Prostate gland (tissue), 2 donors: ENCODE results near the gene VASP. TPM values are rescaled to one million over a fixed set of nuclear protein-coding genes. Genes with fewer than 3 reads are reported as not detected.

ENCODE experiments used
- DNase-seq: peaks from one replicate; pipeline ENCODE4 v3.0.0-alpha.2; 2019; ENCODE audit warnings: low spot score
- H3K27ac ChIP-seq, 2 donors: fragments of 200-600 bp; sonication (generic); 2 replicates each; pipeline ENCODE4 v1.5.1; 2017 to 2019
- H3K27me3 ChIP-seq: fragments of 200-600 bp; sonication (generic); replicated peaks from 2 replicates; pipeline ENCODE4 v1.5.1; 2019; ENCODE audit not compliant: insufficient read depth
- H3K36me3 ChIP-seq, 2 donors: fragments of 200-600 bp; sonication (generic); 1 replicate in 1 of 2; 2 replicates in 1 of 2; pipeline versions ENCODE4 v1.5.1 to v1.8.1; 2017 to 2019
- H3K4me1 ChIP-seq: fragments of 200-600 bp; sonication (generic); replicated peaks from 2 replicates; pipeline ENCODE4 v1.5.1; 2019
- H3K4me3 ChIP-seq, 2 donors: fragments of 200-600 bp; sonication (generic); 2 replicates each; pipeline ENCODE4 v1.5.1; 2017 to 2019
- H3K9me3 ChIP-seq: fragments of 200-600 bp; sonication (generic); 2 replicates; pipeline ENCODE4 v1.5.1; 2017
- POLR2A ChIP-seq: fragments of 450-650 bp; IDR thresholded peaks from one replicate; pipeline ENCODE4 v1.6.1; 2016; ENCODE audit warnings: antibody characterized with exemption, mild to moderate bottlenecking
- POLR2AphosphoS5 ChIP-seq: sonication (generic); formaldehyde crosslinking; IDR thresholded peaks from one replicate; pipeline ENCODE4 v1.6.1; 2017; ENCODE audit warnings: antibody characterized with exemption
- WGBS: methylation state at CpG from one replicate; pipeline ENCODE4 v1.1.5; 2018; 5-methylcytosine and 5-hydroxymethylcytosine counted together
- intact Hi-C: fragments of 100-400 bp; cut with DNase I; formaldehyde crosslinking; loops from one replicate; pipeline ENCODE4 v1.14.2; 2022
- total RNA-seq, 2 donors: library from RNA; depleted of rRNA; stranded (reverse); fragments of >200 nt; gene quantifications; one replicate each; pipeline ENCODE4 v1.1.0, GENCODE V29; 2016
- TF ChIP-seq, protein P1 (sequence below), 4 experiments: fragments of 200-600 bp in 2 of 4; fragments of 450-650 bp in 2 of 4; sonication (generic) in 2 of 4; IDR thresholded peaks; 1 replicate in 3 of 4; 2 replicates in 1 of 4; pipeline ENCODE4 v1.5.1; 2016 to 2019; ENCODE audit warnings: antibody characterized with exemption in 4 of 4, mild to moderate bottlenecking in 2 of 4, moderate library complexity in 2 of 4

Gene VASP
- total RNA-seq, 2 donors from 2014 or later, result 82.7 to 119 TPM

DNA sequence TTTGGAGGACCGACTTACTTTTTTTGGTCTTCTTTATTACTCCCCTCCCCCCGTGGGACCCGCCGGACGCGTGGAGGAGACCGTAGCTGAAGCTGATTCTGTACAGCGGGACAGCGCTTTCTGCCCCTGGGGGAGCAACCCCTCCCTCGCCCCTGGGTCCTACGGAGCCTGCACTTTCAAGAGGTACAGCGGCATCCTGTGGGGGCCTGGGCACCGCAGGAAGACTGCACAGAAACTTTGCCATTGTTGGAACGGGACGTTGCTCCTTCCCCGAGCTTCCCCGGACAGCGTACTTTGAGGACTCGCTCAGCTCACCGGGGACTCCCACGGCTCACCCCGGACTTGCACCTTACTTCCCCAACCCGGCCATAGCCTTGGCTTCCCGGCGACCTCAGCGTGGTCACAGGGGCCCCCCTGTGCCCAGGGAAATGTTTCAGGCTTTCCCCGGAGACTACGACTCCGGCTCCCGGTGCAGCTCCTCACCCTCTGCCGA is 39.1 kb upstream of the VASP start:
- TF ChIP-seq, protein P1, sequence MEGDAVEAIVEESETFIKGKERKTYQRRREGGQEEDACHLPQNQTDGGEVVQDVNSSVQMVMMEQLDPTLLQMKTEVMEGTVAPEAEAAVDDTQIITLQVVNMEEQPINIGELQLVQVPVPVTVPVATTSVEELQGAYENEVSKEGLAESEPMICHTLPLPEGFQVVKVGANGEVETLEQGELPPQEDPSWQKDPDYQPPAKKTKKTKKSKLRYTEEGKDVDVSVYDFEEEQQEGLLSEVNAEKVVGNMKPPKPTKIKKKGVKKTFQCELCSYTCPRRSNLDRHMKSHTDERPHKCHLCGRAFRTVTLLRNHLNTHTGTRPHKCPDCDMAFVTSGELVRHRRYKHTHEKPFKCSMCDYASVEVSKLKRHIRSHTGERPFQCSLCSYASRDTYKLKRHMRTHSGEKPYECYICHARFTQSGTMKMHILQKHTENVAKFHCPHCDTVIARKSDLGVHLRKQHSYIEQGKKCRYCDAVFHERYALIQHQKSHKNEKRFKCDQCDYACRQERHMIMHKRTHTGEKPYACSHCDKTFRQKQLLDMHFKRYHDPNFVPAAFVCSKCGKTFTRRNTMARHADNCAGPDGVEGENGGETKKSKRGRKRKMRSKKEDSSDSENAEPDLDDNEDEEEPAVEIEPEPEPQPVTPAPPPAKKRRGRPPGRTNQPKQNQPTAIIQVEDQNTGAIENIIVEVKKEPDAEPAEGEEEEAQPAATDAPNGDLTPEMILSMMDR (IDR thresholded peaks at IDR 0.05), result peak in 1 of 4 experiments; percentile 10
- no peak for TF ChIP-seq POLR2A
- 1% methylated on average over 31 of the region's 31 CpGs for whole genome bisulfite sequencing
- Histone ChIP-seq H3K36me3 (no peaks in the 10 kb centered on the region), H3K9me3 (no peaks in the 10 kb centered on the region), H3K4me3 (peak overlapping the region; percentile 54 to 67), H3K4me1 (peaks cover 10% of the 10 kb centered on the region), H3K27me3 (no peaks in the 10 kb centered on the region), H3K27ac (peak overlapping the region; percentile 98 to 99)
- no peak for DNase-seq
- intact Hi-C loops, result no loop called here

DNA sequence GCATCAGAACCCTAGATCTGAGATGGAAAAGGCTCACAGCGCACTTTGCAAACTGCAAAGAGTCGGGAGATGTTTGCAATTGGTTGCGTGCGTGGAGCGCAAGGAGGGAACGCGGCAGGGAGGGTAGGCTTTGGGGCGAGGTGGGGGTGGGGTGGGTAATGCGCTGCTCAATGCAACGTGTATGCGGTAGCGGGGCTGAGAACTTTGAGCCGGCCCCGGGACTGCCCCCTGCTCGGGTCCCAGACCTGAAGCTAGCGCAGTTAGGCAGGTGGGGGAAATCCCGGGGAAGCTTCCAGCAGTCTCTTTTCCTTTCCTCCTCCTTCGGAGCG is 38.5 kb upstream of the VASP start:
- H3K36me3 ChIP-seq, result no peaks in the 10 kb centered on the region
- 1% methylated on average over 19 of the region's 19 CpGs for WGBS
- no peak for DNase-seq
- H3K4me3 ChIP-seq, result peak overlapping the region; percentile 54 to 67
- H3K27me3 ChIP-seq, result no peaks in the 10 kb centered on the region
- intact Hi-C loops, result no loop called here
- H3K27ac ChIP-seq, result peak overlapping the region; percentile 98 to 99
- no peaks in the 10 kb centered on the region for H3K9me3 ChIP-seq
- H3K4me1 ChIP-seq, result peaks cover 10% of the 10 kb centered on the region
- TF ChIP-seq POLR2A (no peak), POLR2AphosphoS5 (no peak)
- TF ChIP-seq, protein P1 (IDR thresholded peaks at IDR 0.05), result no peak

DNA sequence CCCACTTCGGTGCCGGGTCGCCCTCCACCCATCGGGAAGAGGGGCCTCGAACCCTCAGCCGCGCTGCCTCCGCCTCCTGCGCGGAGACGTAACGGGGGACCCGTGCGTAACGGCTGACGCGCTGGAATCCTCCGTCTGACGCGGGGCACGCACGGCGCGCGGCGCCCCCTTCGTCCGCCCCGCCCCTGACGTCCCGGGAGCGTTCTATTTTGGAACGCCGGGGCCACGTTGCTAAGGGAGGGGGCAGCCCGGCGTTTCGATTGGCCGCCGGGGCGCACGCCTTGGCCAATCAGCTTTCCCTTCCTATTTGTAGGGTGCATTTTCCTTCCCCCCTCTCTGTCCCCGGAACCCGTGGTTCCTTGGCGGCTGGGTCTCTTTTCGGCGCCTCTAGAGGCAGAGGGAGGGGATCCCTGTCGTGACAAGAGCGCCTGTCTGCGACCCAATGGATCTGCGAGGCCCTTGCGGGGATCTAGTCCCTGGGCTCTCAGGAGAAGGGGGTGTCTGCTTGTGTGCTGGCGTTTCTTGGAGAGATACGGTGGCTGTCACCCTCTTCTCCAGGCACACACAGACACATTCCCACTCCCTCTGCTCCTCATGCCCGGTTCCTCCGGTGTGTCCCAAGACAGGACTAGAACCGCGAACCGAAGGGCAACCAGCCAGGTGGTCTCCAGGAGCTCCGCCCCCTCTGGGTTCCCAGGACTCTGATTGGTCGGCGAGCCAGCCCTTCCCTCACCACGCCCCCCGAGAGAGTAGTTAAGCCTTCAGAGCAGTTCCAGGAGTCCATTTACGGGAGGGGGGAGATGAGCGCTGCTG is 37.9 kb upstream of the VASP start:
- H3K27me3 ChIP-seq, result no peaks in the 10 kb centered on the region
- no peaks in the 10 kb centered on the region for H3K36me3 ChIP-seq
- WGBS, result 0% methylated on average over 66 of the region's 66 CpGs
- peak overlapping the region; percentile 98 to 99 for H3K27ac ChIP-seq
- peak; percentile 93 for DNase-seq
- intact Hi-C loops, result no loop called here
- TF ChIP-seq POLR2AphosphoS5 (peak; percentile 98), POLR2A (peak; percentile 93)
- TF ChIP-seq, protein P1 (IDR thresholded peaks at IDR 0.05), result peak in 2 of 4 experiments; percentile 28 to 32
- no peaks in the 10 kb centered on the region for H3K9me3 ChIP-seq
- H3K4me3 ChIP-seq, result peak overlapping the region; percentile 54 to 67
- peaks cover 10% of the 10 kb centered on the region for H3K4me1 ChIP-seq

DNA sequence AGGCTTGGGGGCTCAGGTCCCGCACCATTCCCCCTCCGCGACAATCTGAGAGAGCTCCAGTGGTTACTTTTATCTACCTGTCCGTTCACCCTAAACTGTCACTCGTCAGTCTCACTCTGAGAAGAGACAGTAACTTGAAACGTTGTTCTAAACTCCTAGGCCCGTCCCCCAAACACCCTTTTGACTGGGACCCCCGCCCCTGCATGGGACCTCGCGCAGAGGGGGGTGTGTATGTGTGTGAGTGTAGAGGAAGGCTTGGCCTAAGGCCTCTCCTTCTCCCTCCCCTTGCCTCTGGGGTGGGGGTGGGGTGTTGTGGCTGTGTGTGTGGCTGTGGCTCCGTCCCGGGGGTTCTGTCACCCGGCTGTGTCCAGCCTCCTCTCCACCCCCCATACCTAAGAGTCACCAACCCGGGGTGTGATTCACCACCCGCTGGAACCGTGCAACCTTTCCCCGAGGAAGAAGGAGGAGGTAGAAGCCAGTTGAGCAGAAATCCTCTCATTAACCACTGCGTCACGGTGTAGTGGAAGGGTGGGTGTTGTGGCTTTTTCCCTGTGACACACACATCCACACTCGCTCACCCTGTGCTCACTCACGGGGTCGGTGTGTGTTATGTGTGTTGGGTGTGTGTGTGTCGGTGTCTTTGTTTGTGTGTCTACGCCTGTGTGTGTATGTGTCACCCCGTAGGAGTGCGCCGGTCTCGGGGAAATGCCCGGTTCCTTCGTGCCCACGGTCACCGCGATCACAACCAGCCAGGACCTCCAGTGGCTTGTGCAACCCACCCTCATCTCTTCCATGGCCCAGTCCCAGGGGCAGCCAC is 37.1 kb upstream of the VASP start:
- Histone ChIP-seq H3K9me3 (no peaks in the 10 kb centered on the region), H3K27me3 (no peaks in the 10 kb centered on the region), H3K27ac (peak overlapping the region; percentile 98 to 99), H3K4me3 (peak overlapping the region; percentile 54 to 67), H3K4me1 (peaks cover 10% of the 10 kb centered on the region), H3K36me3 (no peaks in the 10 kb centered on the region)
- no peak for TF ChIP-seq POLR2A
- TF ChIP-seq, protein P1 (IDR thresholded peaks at IDR 0.05), result no peak
- no peak for TF ChIP-seq POLR2AphosphoS5
- intact Hi-C loops, result no loop called here
- no peak for DNase-seq
- 46% methylated on average over 33 of the region's 33 CpGs for WGBS
